Activated CD8-positive, alpha-beta memory T cell treated with anti-CD3 and anti-CD28 coated beads, Interleukin-2, amount 50 U/mL, for 24 hours (primary cell): Measurements from ENCODE around the gene ZHX3.

ENCODE experiments used
- DNase-seq: peaks from one replicate; pipeline ENCODE4 v3.0.0-alpha.2; 2020; ENCODE audit errors: extremely low read depth

ZHX3 gene

GRCh38 chr20:41317546-41318270, at the start of gene ZHX3:
Gene ZHX3 (minus strand): TSS chr20:41317731. CDS start chr20:41204916, 112,815 bp downstream.
- DNase-seq, result peak; percentile 84

GRCh38 chr20:41367393-41367695, 49.8 kb upstream of the ZHX3 start:
- DNase-seq, result no peak

- DNase-seq, result no peak
Observed at GRCh38 chr20:41366546-41367392, 49.2 kb upstream of the ZHX3 start, which contains the start of gene EMILIN3. Gene EMILIN3 (minus strand): TSS chr20:41366818. CDS start chr20:41366634, 184 bp downstream.

GRCh38 chr20:41365777-41366545, 48.4 kb upstream of the ZHX3 start:
- DNase-seq, result no peak

- DNase-seq, result no peak
Observed at GRCh38 chr20:41364967-41365765, 47.6 kb upstream of the ZHX3 start.

- DNase-seq, result no peak
Observed at GRCh38 chr20:41364236-41364855, 46.8 kb upstream of the ZHX3 start.

- DNase-seq, result no peak
Observed at GRCh38 chr20:41363601-41364000, 46.1 kb upstream of the ZHX3 start.

- DNase-seq, result no peak
Observed at GRCh38 chr20:41362748-41363140, 45.2 kb upstream of the ZHX3 start.

GRCh38 chr20:41361757-41362747, 44.5 kb upstream of the ZHX3 start:
- no peak for DNase-seq

- no peak for DNase-seq
Observed at GRCh38 chr20:41360831-41361756, 43.6 kb upstream of the ZHX3 start.

- no peak for DNase-seq
Observed at GRCh38 chr20:41359541-41360011, 42.0 kb upstream of the ZHX3 start.

GRCh38 chr20:41358717-41359116, 41.2 kb upstream of the ZHX3 start:
- DNase-seq, result no peak

- no peak for DNase-seq
Observed at GRCh38 chr20:41358230-41358629, 40.7 kb upstream of the ZHX3 start.

GRCh38 chr20:41357424-41358163, 40.1 kb upstream of the ZHX3 start:
- DNase-seq, result no peak

GRCh38 chr20:41356951-41357350, 39.4 kb upstream of the ZHX3 start:
- DNase-seq, result no peak

GRCh38 chr20:41355598-41356203, 38.2 kb upstream of the ZHX3 start:
- DNase-seq, result no peak

GRCh38 chr20:41355192-41355591, 37.7 kb upstream of the ZHX3 start:
- DNase-seq, result no peak
